Stimulated activated CD8-positive, alpha-beta memory T cell treated with anti-CD3 and anti-CD28 coated beads, Interleukin-7, amount 100 ng/mL, for 48 hours (primary cell): ENCODE data around the gene CORO1A.
"Not testable (repeated sequence)": the region's sequence is repeated elsewhere in the genome, so short reads cannot be mapped to it uniquely, and the experiment has no call there.

Experiments used
- DNase-seq, 2 donors: peaks; one replicate each; pipeline ENCODE4 v3.0.0-alpha.2; 2020; ENCODE audit warnings: low read depth in 1 of 2; ENCODE audit errors: extremely low read depth in 1 of 2

CORO1A gene

DNA sequence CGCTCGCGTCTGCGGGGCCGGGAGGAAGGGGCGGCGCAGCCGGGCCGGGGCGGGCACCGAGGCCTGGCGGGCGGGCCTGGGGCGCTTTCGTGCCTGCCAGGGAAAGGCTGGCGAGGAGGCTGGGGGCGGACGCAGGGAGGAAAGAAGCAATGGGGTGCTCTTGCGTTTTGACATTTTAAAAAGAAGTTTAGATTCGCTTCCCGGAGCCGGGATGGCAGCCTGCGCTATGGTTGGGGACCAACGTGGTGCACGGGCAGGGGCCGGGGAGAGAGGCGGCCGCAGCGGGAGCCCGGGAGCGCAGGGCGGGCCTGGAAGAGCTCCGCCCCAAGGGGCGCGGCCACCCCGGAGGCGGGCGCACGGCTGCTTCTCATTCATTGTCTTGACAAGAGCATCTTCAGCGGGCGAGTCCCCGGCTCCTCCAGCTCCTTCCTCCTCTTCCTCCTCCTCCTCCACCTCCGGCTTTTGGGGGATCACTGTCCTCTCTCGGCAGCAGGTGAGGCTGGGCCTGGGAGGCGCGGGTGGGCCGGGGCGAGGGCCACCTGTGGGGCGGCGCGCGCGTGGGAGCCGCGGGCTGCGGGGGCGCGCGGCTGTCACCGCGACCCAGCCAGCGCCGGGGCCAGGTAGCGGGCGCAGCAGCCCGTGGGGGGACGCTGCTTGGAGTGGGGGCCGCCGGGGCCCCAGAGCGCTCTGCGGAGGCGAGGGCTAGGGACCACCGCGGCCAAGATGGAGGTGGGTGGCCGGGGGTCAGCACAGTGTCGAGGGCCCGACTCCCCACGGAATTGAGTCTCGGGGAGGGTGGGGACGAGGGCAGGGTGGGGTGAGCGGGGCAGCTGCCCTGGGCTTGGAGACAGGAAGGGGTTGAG lies at the start of gene CORO1A:
Gene CORO1A (plus strand): TSS at position 370 of the 863 bp plus-strand sequence. CDS start 1,608 bp downstream, outside the sequence.
- peak; percentile 76 to 79 for DNase-seq

DNA sequence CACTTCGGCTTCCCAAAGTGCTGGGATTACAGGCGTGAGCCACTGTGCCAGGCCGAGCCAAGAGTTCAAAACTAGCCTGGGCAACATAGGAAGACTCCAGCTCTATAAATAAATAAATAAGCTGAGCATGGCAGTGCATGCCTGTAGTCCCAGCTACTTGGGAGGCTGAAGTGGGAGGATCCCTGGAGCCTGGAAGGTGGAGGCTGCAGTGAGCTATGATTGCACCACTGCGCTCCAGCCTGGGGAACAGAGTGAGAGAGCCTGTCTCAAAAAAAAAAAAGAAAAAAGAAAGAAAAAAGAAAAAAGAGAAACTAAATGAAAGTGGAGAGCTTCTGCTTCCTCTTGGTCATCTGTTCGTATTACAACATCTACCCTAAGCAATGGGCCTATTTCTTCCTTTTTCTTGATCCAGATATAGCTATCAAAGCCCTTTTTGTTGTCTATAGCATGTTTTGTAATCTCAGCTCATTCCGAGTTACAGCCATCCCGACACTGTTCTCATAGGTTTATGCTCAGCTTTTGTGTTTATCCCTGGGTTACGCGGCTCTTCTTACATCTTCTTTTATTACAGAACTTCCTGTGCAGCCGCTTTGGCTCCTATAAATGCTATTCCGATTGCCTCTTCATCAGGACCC lies 46.3 kb upstream of the CORO1A start:
- DNase-seq, result no peak

DNA sequence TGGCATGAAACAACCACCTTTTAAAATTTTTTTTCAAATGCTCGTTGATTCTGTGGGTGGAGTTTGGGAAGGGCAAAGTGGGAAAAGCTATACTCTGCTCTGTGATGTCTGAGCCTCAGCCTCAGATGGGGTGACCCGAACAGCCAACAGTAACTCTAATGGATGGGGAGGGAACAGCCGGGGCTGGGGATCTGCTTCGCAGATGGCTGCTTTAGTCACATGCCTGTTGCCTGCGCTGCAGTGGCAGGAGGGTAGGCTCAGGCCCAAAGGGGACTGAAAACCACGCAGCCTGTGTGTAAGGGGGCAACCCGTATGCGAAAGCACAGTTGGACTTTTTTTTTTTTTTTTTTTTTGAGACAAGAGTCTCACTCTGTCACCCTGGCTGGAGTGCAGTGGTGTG lies 45.5 kb upstream of the CORO1A start:
- DNase-seq, result no peak

DNA sequence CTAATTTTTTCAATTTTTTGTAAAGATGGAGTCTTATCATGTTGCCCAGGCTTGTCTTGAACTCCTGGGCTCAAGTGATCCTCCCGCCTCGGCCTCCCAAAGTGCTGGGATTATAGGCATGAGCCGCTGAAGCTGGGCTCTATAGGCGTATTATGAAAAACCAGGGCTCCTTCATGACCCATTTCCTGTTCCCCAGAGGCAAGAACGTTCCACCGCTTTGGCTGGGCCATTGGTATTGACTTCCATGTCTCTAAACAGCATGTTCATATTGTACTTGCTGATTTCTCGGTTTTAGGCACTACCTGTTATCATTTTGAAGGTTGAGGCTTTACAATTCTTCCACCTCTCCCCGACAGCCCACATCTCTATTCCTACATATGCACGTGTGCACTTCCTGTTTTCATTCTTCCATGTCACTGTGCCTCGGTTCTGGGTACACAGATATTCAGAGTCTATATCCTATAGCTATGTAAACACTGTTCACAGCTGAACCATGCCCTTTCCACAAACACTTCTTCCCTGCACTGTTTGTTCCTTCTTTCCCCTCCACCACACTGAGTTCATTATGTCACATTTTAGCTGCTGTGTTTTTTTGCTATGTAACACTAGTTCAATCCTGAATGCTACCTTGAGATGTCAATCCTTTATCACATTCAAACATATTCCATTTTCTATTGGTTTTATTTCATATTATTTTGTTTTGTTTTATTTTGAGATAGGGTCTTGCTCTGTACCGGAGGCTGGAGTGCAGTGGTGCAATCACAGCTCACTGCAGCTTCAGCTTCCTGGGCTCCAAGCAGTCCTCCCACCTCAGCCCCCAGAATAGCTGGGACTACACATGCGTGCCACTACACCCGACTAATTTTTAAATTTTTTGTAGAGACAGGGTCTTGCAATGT lies 43.6 kb upstream of the CORO1A start:
- no peak for DNase-seq

DNA sequence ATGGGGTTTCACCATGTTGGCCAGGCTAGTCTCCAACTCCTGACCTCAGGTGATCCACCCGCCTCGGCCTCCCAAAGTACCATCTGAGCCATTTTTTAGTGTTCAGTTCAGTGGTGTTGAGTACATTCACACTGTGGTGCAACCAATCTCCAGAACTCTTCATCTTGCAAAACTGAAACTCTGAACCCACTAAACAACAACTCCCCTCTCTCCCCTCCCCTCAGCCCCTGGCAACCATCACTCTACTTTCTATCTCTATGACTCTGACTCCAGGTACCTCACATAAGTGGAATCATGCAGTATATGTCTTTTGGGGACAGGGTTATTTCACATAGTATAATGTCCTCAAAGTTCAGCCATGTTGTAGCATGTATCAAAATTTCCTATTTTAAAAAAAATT lies 41.7 kb upstream of the CORO1A start:
- DNase-seq, result no peak

DNA sequence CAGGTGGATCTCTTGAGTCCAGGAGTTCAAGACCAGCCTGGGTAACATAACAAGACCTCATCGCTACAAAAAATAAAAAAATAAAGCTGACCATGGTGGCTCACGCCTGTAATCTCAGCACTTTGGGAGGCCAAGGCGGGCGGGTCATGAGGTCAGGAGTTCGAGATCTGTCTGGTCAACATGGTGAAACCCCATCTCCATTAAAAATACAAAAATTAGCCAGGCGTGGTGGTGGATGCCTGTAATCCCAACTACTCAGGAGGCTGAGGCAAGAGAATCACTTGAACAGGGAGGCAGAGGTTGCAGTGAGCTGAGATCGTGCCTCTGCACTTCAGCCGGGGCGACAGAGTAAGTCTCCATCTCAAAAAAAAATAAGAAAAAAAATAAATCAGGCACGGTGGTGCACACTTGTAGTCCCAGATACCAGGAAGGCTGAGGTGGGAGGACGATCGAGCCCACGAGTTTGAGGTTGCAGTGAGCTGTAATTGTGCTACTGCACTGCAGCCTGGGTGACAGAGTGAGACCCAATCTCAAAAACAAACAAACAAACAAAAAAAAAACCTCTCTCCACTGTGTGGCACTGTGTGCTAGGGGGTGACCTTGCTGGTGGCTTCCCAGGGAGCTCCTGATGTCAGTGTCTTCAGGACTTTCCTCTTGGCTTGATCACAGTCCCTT lies 40.6 kb upstream of the CORO1A start:
- DNase-seq, result no peak

DNA sequence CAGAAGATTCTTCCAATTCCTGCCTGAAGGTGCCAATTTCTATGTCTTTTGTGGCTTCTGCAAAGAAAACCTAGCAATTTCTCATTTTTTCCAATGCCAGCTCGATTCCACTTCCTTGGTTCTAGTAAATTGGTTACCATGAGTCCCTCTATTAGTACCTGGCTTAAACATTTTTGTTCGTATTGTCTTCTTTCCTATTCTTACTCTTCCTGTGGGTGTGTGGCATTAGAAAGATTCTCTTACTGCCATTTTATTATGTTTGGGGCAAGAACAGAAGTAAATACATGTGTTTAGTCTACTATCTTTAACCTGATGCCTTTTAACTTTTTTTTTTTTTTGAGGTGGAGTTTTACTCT lies 40.1 kb upstream of the CORO1A start:
- DNase-seq, result no peak

DNA sequence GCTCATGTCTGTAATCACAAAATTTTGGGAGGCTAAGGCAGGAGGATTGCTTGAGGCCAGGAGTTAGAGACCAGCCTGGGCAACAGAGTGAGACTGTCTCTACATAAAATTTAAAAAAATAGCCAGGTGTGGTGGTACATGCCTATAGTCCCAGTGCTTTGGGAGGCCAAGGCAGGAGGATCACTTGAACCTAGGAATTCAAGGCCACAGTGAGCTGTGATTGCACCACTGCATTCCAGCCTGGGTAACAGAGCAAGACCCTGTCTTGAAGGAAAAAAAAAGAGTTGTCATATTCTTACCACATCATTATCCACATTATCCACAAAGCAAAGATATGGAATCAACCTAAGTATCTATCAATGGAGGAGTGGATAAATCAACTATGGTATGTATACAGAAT lies 39.4 kb upstream of the CORO1A start:
- DNase-seq, result no peak

DNA sequence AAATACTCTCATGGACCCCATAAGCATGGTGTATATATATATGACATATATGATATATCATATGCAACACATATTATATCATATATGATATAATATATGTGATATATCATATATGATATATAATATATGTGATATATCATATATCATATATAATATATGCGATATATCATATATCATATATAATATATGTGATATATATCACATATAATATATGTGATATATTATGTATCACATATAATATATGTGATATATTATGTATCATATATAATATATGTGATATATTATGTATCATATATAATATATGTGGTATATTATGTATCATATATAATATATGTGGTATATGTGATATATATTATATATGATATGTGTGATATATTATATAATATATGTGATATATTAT lies 38.5 kb upstream of the CORO1A start:
- no peak for DNase-seq

DNA sequence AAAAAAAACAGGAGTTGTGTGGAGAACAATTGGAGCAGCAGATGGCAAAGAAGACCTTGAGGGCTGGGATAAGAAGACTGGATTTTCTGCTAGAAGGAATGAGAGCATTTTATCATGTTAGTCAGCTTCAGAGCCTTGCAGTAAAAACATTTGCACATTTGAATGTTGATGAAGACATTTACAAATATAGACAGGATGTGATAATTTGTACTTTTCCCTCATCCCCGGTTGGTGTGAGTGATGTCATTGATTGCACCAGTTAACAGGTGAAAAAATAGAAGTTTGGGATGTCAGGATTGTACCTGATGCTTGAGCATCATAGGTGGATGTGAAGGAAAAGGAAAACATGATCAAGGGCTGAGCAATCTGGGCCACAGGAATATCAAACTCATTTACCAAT lies 37.7 kb upstream of the CORO1A start:
- DNase-seq, result no peak

DNA sequence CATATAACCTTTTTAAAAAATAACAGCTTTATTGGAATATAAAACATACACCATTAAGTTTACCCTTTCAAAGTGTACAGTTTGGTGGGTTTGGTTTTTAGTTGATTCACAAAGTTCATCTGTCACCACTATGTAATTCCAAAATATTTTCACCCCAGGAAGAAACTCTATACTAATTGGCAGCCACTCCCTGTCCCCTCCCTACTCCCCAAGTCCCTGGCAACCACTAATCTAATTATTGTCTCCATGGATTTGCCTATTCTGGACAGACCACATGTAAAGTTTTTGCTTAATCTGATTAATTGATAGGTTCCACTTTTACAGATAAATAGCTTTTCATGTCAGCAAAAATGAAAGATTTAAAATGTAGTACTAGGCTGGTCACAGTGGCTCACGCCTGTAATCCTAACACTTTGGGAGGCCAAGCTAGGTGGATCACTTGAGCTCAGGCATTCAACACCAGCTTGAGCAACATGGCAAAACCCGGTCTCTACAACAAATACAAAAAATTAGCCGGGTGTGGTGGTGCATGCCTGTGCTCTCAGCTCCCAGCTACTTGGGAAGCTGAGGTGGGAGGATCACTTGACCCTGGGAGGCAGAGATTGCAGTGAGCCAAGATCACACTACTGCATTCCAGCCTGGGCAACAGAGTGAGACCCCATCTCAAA lies 35.4 kb upstream of the CORO1A start:
- DNase-seq, result no peak

DNA sequence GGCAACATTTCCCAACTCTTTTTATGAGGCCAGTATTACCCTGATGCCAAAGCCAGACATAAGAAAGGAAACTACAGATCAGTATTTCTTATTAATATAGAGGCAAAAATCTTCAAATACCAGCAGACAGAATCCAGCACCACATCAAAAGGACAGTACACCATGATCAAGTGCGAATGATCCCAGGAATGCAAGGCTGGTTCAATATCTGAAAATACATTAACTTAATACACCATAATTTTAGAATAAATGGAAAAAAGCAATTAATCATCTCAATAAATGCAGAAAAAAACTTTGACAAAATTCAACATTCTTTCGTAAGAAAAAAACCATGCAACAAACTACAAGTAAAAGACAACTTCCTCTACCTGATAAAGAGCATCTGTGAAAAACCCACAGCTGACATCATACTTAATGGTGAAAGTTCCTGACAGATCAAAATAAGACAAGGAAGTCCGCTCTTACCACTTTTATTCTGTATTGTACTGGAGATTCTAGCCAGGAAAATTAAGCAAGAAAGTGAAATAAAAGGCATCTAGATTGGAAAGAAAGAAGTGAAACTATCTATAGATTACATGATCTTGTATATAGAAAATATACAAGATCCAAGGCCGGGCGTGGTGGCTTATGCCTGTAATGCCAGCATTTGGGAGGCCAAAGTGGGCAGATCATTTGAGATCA lies 34.0 kb upstream of the CORO1A start:
- DNase-seq, result no peak

DNA sequence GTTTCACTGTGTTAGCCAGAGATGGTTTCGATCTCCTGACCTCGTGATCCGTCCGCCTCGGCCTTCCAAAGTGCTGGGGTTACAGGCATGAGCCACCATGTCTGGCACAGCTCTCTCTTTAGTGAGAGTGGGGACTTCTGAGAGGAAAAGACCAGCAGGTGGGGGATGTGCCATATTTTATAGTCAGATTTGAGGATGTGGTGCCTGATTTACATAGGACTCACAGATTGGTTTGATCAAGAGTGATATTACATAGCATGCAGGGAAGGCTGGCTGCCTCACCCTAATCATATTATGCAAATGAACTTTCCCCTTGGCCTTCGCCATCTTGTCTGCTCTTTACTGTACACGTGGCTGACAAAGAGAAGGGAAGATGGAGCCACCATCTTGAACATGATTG lies 32.3 kb upstream of the CORO1A start:
- no peak for DNase-seq

DNA sequence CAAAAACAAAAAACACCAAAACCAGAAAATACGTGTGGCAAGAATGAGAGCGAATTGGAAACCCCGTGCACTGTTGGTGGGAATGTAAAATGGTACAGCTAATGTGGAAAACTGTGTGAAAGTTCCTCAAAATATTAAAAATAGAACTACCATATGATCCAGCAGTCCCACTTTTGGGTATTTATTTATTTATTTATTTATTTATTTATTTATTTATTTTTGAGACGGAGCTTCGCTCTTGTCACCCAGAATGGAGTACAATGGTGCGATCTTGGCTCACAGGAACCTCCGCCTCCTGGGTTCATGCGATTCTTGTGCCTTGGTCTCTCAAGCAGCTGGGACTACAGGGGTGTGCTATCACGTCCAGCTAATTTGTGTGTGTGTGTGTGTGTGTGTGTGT lies 30.9 kb upstream of the CORO1A start:
- DNase-seq, result no peak

DNA sequence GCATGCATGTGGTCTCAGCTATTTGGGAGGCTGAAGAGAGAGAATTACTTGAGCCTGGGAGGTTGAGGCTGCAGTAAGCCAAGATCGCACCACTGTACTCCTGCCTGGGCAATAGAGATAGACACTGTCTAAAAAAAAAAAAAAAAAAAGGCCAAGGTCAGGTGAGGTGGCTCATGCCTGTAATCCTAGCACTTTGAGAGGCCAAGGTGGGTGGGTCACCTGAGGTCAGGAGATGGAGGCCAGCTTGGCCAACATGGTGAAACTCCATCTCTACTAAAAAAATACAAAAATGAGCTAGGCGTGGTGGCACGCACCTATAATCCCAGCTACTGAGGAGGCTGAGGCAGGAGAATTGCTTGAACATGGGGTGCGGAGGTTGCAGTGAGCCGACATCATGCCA lies 28.2 kb upstream of the CORO1A start:
- DNase-seq, result no peak

DNA sequence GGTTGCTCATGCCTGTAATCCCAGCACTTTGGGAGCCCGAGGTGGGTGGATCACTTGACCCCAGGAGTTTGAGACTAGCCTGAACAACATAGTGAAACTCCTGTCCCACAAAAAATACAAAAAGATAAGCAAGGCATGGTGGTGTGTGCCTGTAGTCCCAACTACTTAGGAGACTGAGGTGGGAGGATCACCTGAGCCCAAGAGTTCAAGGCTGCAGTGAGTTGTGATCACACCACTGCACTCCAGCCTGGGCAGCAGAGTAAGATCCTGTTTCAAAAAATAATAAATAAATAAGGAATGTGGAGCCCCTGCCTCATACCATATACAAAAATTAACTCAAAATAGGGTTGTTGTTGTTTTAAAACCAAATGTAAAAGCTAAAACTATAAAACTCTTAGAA lies 26.2 kb upstream of the CORO1A start:
- DNase-seq, result no peak

DNA sequence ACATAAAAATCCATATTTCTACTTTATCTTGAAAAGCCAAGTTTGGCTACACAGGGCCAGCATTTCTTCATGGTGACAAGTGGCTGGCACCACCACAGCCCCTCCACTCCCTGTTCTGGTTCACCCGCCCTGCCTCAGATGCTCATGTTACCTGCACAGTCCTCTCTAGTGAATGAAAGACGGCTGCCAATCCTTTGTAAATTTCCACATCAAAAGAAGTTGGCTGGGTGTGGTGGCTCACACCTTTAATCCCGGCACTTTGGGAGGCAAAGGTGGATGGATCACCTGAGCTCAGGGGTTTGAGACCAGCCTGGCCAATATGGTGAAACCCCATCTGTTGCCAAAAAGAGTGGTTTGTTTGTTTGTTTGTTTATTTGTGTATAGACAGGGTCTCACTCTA lies 19.9 kb upstream of the CORO1A start:
- DNase-seq, result no peak

DNA sequence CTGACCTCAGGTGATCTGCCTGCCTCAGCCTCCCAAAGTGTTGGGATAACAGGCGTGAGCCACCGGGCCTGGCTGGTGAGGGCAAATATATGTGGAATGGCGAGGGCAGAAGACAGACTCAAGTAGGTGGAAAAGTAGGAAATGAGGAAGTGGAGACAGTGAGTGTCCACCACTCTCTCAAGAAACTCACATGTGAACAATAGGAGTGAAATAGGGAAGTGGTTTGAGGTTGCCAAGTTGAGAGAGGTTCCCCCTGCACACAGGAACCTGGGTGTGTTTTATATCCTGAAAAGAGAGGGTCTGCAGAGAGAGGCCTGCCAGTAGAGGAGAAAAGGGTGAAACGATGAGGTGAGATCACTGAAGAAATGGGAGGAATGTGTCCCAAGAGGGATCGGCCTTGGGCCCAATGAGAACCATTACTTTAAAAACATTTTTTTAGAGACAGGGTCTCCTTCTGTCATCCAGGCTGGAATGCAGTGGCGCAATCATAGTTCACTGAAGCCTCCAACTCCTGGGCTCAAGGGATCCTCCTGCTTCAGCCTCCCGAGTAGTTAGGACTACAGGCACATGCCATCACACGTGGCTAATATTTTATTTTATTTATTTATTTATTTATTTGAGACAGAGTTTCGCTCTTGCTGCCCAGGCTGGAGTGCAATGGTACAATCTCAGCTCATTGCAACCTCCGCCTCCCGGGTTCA lies 17.1 kb upstream of the CORO1A start:
- DNase-seq, result no peak

DNA sequence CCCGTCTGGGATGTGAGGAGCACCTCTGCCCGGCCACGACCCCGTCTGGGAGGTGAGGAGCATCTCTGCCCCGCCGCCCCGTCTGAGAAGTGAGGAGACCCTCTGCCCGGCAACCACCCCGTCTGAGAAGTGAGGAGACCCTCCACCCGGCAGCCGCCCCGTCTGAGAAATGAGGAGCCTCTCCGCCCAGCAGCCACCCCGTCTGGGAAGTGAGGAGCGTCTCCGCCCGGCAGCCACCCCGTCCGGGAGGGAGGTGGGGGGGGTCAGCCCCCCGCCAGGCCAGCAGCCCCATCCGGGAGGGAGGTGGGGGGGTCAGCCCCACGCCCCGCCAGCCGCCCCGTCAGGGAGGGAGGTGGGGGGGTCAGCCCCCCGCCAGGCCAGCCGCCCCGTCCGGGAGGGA lies 14.7 kb upstream of the CORO1A start:
- not testable (repeated sequence) for DNase-seq
